Measurements from ENCODE around the gene EIPR1. TPM values are rescaled to one million over a fixed set of nuclear protein-coding genes. Genes with fewer than 3 reads are reported as not detected.
A peak's percentile ranks its signal among the peaks of the same experiment; 100 is the strongest.

Gene EIPR1
- total and polyA plus RNA-seq, 2 of the 13 experiments (the other 11 are each of a cell fraction or from before 2014, with no cell fraction given): 70.0 to 96.3 TPM

DNA sequence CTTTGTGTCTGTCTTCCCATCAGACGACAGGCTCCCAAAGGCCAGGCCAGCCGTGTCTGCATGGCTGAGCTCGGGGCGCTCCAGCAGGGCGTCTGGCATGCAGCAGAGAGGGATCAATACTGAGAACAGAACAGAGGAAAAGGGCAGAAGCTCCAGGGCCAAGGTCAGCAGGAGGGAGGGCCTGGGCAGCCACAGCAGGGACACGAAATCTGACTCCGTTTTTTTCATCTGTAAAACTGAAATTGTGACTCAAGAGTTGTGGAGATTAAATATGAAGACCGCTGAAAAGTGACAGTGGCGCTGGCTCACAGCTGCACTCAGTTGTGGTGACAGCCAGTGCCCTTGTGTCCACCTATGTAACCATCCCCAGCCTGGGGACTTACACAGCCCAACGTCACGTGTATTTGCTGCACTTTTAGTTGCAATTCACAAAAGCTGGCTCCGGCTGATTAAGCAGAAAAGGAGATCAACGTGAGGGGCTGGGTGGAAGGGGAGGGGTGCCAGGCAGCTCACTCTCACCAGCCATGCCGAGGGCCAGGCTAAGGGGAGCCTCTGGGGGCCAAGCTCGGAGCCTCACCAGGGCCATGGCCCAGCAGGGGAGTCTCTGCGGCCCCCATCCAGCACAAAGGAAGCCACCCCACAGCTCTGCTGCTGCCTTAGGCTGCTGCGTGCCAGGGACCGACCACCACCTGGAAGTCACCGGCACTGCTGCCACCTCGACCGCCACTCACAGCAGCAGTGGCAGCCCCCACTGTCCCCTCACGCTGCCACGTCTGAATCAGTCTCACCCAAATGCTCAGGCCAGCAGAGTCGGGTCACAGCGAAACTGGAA, 74.7 kb downstream of the EIPR1 start (continued):
- TF ChIP-seq, protein P1, sequence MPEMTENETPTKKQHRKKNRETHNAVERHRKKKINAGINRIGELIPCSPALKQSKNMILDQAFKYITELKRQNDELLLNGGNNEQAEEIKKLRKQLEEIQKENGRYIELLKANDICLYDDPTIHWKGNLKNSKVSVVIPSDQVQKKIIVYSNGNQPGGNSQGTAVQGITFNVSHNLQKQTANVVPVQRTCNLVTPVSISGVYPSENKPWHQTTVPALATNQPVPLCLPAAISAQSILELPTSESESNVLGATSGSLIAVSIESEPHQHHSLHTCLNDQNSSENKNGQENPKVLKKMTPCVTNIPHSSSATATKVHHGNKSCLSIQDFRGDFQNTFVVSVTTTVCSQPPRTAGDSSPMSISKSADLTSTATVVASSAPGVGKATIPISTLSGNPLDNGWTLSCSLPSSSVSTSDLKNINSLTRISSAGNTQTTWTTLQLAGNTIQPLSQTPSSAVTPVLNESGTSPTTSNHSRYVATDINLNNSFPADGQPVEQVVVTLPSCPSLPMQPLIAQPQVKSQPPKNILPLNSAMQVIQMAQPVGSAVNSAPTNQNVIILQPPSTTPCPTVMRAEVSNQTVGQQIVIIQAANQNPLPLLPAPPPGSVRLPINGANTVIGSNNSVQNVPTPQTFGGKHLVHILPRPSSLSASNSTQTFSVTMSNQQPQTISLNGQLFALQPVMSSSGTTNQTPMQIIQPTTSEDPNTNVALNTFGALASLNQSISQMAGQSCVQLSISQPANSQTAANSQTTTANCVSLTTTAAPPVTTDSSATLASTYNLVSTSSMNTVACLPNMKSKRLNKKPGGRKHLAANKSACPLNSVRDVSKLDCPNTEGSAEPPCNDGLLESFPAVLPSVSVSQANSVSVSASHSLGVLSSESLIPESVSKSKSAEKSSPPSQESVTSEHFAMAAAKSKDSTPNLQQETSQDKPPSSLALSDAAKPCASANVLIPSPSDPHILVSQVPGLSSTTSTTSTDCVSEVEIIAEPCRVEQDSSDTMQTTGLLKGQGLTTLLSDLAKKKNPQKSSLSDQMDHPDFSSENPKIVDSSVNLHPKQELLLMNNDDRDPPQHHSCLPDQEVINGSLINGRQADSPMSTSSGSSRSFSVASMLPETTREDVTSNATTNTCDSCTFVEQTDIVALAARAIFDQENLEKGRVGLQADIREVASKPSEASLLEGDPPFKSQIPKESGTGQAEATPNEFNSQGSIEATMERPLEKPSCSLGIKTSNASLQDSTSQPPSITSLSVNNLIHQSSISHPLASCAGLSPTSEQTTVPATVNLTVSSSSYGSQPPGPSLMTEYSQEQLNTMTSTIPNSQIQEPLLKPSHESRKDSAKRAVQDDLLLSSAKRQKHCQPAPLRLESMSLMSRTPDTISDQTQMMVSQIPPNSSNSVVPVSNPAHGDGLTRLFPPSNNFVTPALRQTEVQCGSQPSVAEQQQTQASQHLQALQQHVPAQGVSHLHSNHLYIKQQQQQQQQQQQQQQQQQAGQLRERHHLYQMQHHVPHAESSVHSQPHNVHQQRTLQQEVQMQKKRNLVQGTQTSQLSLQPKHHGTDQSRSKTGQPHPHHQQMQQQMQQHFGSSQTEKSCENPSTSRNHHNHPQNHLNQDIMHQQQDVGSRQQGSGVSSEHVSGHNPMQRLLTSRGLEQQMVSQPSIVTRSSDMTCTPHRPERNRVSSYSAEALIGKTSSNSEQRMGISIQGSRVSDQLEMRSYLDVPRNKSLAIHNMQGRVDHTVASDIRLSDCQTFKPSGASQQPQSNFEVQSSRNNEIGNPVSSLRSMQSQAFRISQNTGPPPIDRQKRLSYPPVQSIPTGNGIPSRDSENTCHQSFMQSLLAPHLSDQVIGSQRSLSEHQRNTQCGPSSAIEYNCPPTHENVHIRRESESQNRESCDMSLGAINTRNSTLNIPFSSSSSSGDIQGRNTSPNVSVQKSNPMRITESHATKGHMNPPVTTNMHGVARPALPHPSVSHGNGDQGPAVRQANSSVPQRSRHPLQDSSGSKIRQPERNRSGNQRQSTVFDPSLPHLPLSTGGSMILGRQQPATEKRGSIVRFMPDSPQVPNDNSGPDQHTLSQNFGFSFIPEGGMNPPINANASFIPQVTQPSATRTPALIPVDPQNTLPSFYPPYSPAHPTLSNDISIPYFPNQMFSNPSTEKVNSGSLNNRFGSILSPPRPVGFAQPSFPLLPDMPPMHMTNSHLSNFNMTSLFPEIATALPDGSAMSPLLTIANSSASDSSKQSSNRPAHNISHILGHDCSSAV (CRISPR knock-in tag; IDR thresholded peaks at IDR 0.05; ENCODE audit: borderline replicate concordance): 0 out of 2 replicates have a peak, but pooled peaks have one; percentile 34
- TF ChIP-seq, protein P2, sequence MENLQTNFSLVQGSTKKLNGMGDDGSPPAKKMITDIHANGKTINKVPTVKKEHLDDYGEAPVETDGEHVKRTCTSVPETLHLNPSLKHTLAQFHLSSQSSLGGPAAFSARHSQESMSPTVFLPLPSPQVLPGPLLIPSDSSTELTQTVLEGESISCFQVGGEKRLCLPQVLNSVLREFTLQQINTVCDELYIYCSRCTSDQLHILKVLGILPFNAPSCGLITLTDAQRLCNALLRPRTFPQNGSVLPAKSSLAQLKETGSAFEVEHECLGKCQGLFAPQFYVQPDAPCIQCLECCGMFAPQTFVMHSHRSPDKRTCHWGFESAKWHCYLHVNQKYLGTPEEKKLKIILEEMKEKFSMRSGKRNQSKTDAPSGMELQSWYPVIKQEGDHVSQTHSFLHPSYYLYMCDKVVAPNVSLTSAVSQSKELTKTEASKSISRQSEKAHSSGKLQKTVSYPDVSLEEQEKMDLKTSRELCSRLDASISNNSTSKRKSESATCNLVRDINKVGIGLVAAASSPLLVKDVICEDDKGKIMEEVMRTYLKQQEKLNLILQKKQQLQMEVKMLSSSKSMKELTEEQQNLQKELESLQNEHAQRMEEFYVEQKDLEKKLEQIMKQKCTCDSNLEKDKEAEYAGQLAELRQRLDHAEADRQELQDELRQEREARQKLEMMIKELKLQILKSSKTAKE (CRISPR knock-in tag; IDR thresholded peaks at IDR 0.05; ENCODE audit: borderline replicate concordance): peak; percentile 86
- no peak for TF ChIP-seq ZNF841 (CRISPR knock-in tag; IDR thresholded peaks at IDR 0.05; ENCODE audit: borderline replicate concordance)
- TF ChIP-seq AGO2 (optimal IDR thresholded peaks at IDR 0.05; ENCODE audit: low read depth, low read length): no peak
- TF ChIP-seq ATAD3A (CRISPR knock-in tag; IDR thresholded peaks at IDR 0.05): no peak
- no peak for TF ChIP-seq MTF1 (CRISPR knock-in tag; IDR thresholded peaks at IDR 0.05)
- no peak for TF ChIP-seq ZNF547 (CRISPR knock-in tag; IDR thresholded peaks at IDR 0.05)
- TF ChIP-seq U2AF2 (IDR thresholded peaks at IDR 0.05; ENCODE audit: low read depth, low read length): no peak
- TF ChIP-seq PRPF4 (IDR thresholded peaks at IDR 0.05; ENCODE audit: low read depth, low read length, poor library complexity, severe bottlenecking): no peak
- TF ChIP-seq ZNF225 (CRISPR knock-in tag; IDR thresholded peaks at IDR 0.05): peak; percentile 70; the same call in 1 of the 2 replicates
- TF ChIP-seq, protein P3, sequence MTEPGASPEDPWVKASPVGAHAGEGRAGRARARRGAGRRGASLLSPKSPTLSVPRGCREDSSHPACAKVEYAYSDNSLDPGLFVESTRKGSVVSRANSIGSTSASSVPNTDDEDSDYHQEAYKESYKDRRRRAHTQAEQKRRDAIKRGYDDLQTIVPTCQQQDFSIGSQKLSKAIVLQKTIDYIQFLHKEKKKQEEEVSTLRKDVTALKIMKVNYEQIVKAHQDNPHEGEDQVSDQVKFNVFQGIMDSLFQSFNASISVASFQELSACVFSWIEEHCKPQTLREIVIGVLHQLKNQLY (CRISPR knock-in tag; IDR thresholded peaks at IDR 0.05): no peak

Data from HepG2 (cell line).